ENCODE data around the gene NPTX2. TPM values are rescaled to one million over a fixed set of nuclear protein-coding genes. Genes with fewer than 3 reads are reported as not detected.

NPTX2 gene
- 2.6 and 18.9 TPM in 2 replicates for total RNA-seq

GRCh38 chr7:98617051-98617959 is at the start of gene NPTX2:
Gene NPTX2 (plus strand): TSS chr7:98617285. CDS start chr7:98617462, 177 bp downstream.

Other genes starting within 250 kb of the NPTX2 start
- gene BAIAP2L1, start 216.2 kb upstream of the NPTX2 start, total RNA-seq: 0.09 and 0.11 TPM in 2 replicates